Activated naive CD8-positive, alpha-beta T cell treated with anti-CD3 and anti-CD28 coated beads, Interleukin-2, amount 50 U/mL, for 16 hours (primary cell): ENCODE data around the gene RHEX.
"Not testable (repeated sequence)": the region's sequence is repeated elsewhere in the genome, so short reads cannot be mapped to it uniquely, and the experiment has no call there.

Experiments used
- DNase-seq: peaks from one replicate; pipeline ENCODE4 v3.0.0-alpha.2; 2020; ENCODE audit warnings: low read depth, low spot score

Gene RHEX, protein sequence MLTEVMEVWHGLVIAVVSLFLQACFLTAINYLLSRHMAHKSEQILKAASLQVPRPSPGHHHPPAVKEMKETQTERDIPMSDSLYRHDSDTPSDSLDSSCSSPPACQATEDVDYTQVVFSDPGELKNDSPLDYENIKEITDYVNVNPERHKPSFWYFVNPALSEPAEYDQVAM

DNA sequence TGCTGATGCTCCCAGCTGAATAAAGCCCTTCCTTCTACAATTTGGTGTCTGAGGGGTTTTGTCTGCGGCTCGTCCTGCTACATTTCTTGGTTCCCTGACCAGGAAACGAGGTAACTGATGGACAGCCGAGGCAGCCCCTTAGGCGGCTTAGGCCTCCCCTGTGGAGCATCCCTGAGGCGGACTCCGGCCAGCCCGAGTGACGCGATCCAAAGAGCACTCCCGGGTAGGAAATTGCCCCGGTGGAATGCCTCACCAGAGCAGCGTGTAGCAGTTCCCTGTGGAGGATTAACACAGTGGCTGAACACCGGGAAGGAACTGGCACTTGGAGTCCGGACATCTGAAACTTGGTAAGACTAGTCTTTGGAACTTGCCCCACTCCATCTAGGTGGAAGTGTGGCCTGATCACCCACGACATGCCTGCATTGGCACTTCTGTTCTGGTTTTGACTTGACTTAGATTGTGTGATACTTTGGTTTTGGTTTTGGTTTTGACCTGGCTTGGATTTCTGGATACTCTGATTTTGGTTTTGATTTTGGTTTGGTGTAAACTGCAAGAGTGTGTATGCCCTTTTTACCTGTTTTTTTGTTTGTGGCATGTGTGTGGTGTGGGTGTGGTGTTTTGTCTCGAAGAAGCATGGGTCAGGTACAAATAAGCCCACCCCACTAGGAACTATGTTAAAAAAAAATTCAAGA lies at the start of gene RHEX:
Gene RHEX (plus strand): TSS at position 255 of the 692 bp plus-strand sequence. CDS start 44,656 bp downstream, outside the sequence.
- not testable (repeated sequence) for DNase-seq

DNA sequence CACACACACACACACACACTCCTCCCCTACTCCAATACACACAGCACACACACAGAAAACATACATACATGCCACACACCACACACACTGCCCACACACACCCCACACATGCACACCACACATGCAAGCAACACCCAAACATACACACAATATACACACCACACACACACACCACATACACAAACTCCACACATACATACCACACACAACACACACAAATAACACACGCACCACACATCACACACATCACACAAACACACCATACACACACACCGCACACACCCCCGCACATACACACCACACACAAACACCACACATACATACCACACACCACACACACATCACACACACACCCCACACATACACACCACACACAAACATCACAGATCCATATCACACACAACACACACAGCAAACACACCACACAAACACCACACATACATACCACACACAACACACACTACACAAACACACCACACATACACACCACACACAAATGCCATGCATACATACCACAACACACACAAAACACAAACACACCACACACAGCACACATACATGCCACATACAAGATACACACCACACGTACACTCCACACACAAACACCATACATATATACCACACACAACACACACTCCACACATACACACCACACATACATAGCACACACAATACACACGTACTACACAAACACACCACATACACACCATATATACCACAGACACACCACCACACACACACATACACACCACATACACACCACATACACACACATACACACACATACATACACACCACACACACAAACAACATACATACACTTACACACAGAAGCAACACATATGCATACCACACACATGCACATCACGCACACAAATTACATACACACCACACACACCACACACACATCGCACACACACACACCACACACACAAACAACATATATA lies 48.8 kb upstream of the RHEX start:
- no peak for DNase-seq

DNA sequence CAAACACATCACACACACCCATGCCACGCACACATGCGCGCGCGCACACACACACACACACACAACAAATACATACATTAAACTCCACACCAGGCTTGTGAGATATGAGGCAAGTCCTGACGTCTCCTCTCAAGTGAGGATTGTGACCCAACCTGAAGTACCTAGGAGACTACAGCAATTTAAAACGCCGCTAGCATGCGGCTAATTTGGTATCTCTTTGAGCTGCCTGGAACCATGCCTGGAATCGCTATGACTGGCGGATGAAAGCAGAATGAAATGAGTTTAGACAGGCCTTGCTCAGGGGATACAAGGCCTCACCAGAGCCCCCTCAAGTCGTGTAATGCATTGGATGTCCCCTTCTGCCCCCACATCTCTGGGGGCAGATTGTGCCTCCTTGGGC lies 48.1 kb upstream of the RHEX start:
- DNase-seq: no peak

DNA sequence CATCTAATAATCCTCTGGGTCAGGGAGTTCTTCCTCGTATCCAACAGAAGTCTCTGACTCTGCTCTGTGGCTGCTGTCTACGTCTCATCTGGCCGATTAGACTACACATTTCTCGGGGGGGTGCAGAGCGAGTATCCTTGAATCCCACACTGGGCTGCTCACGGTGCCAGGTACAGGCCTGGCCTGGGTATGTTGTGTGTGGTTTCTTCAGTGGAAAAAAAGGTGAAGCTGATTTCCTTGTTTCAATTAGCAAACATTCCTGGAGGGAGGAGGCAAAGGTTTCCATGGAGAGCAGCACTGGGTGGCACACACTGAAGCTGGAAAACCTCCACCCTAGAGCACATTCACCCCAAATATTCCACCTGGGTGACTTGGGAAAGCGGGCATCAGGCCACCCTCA lies 47.7 kb upstream of the RHEX start:
- DNase-seq: no peak

DNA sequence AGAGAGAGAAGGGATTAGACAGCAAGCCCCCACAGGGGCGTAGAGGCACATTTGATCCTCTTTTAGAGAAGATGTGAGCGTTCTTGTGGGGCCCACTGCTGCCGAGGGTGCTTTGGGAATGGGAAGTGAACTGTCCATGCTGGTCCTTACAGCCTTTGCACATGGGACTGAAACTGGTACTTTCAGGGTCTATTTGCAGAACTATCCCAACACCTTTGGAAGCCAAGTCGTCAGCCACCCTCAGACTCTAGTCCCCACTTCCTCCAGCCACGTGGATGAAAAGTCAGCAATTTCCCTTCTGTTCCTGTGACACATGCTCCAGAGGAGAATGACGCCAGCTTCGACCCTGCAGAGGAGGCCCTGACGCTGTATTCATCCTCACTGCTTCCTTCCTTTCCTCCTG lies 47.2 kb upstream of the RHEX start:
- DNase-seq: no peak

DNA sequence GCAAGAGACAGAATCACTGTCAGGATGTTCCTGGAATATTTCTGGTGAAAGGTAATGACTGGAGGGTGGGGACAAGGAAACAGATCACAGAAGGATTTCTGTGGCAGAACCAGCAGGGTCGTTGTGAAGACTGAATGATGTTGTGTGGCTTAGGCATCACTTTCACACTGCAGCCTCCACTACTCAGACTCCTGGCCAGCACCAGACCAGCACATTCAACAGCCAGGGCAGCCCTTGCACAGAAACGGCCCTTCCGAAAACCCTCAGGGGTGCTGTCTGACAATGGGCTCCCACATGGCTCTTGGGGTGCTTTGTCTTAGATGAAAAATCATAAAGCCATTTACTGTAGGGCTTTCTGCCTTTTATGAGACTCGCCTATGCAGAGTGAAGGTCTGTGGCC lies 46.0 kb upstream of the RHEX start:
- DNase-seq: no peak

DNA sequence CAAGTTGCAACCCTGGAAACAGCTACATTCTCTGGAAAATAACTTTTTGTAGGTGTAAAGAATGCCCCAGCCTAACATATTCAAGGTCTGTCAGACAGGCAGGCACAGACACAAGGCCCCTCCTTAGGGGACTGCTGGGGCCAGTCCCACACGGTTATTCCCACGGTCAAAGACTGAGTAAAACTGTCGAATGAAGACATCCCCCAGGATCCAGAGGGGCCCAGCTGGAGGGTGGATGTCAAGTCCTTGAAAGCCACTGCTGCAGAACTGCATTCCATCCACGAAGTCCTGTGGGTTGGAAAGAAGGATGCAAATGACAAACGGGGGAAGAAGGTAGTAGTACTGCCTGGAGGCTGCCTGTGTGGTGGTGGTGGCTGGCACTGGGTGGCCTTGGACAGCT lies 42.9 kb upstream of the RHEX start:
- DNase-seq: no peak

DNA sequence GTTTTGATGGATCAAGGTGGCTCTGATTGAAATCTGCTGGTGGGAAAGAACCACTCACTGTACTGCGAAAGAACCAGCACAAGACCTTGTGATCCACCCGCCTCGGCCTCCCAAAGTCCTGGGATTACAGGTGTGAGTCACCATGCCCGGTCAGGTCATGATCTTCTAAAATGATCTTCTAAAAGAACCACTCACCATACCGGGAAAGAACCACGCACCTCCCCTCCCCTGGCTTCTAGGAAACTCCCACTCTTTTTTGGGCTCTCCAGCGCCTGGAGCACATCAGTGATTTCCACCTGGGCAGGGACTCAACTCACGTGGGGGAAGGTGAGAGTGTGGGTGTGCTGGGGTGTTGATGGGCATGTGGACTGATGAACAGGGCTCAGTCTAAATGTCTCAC lies 41.9 kb upstream of the RHEX start:
- DNase-seq: no peak

DNA sequence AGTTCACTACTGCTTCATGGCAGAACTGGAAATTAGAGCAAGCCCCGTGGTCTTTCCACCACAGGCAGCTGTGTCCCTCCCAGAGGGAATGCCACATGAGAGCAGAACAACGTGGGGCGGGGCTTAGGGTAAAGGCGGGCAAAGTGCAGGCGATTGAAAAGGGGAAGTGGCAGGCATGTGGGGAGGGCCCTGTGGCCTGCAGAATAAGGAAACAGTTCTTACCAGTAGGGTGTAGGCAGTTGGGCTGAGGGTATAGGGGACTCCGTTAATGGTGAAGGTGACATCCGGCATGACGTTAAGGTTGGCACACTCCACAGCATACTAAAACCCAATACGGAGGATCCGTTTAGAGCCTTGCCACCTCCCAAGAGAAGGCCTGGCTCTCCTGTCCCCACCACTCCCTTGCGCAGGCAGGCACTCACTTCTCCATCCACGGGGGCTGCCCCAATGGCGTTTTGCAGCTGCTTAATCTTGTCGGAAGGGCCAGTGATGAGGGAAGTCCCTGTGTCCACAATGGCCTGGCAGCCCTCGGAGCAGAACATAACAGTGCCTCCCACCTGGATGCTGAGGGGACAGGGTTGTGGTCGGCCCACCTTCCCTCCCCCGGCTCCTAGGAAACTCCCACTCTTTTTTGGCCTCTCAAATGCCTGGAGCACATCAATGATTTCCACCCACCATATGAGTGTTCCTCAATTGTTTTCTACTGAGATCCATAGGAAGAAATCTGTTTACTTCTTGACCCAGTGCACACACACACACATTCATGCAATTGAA lies 40.7 kb upstream of the RHEX start:
- no peak for DNase-seq

DNA sequence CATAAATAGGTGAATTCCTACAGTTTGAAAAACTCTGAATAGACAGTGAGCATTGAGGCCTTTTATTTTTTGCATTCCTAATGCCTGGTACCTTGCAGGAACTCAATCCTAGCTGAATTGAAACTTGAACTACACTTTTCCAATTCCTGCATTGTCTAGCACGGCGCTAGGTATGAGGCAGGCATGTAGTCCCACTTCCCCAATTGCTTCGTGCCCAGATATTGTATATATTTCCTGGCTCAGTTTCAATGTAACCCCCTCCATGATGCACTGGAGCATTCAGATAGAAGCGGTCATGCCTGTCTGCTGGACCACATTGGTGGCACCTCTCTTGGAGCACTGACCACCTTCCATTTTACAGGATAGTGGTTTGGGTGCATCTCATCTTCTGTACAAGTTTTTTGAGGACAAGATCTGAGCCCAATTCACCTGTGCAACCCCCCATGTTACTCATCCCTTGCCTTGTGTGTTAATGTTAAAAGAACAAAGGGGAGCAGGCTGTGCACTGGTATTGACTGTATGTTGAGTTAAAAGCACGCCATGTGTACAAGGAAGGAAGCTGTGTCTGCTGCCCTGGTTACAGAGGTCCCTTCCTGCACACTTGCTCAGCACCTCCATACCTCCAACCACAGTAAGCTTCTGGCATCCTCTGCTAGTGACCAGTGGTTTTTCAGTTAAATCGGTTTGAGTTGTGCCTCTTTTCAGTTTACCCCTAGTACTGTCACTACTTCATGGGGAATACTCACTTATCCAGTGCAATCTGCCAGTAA lies 39.8 kb upstream of the RHEX start:
- DNase-seq: no peak

DNA sequence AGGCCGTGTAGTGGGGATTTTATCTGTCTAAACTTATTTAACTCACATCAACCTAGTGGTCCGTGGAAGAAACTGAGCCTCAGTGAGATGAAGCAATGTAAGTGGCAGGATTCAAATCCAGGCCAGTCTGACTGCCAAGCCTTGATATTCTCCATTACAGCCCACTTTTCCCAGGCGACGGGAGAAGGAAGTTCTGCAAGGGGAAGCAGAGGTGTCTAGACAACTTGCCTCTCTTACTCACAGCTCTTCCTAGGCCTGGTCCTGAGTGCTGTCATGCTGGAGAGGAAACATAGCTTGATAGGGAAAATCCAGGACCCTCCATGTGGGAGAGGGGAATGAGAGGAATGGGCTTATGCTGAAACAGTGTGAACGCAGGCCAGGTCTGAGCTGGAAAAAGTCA lies 38.4 kb upstream of the RHEX start:
- no peak for DNase-seq

DNA sequence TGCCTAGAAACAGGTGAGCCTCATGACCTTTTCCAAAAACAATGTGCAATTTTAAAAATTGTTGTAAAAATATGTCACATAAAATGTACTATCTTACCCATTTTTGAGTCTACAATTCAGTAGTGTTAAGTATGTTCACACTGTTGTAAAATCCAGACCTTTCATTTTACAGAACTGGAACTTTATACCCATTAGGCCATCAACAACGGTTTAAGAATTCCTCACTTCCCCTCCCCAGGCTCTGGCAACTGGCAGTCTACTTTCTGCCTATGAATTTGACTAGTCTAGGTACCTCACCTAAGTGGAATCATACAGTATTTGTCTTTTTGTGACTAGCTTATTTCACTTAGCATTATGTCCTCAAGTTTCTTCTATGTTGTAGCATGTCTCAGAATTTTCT lies 37.9 kb upstream of the RHEX start:
- DNase-seq: no peak

DNA sequence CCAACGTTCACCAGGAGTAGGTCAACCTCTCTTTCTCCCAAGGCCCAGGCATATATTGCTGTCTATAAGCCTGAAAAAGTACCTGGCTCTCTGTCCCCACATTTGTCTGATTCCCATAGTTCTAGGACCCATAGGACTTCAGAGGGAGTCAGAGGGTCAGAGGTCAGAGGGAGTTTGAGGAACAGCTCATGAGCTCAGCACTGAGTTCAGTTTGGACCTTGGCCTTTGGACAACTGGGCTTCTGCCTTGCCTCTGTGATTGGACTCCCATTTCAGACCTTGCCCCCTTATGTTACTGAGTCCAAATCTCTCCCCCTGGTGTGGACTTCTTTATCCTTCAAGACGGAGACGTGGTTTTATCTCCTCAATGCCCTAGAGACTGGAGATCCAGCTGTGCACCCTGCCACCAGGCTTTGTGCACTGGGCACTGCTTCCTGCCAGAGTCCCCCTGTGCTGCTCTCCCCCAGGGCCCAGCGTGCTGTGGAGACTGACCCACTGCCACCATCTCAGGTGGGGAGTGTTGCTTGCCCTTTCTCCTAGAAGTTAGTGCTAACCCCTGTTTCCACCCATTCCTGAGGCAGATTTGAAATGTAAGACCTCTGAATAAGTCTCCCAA lies 32.5 kb upstream of the RHEX start:
- DNase-seq: no peak

DNA sequence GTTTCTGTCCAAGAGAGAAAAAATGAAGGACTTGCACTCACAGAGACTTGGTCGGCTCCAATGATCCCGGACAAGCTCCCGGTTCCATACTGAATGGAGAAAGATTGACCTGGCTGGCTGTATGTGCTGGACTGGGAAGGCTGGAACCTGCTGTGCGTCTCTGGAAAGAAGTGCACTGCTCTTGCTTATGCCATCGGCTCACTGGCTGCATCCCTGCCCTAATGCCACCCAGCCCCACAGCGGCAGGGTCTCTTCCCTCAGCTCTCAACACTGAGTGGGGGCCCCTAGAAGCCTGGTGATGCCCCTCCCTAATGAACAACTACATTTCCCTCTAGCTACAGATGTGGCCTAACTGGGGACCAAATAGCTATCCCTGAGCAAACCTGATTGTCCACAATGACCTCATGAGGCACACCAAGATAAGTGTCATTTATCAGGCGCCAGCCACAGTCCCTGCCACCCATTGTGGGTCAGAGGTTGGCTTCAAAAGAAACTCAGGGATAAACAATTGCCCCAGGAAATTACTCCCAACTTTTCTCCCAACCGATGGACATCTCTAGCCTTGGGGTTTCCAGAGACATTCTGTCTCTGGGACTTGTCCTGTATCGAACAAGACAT lies 31.9 kb upstream of the RHEX start:
- no peak for DNase-seq

DNA sequence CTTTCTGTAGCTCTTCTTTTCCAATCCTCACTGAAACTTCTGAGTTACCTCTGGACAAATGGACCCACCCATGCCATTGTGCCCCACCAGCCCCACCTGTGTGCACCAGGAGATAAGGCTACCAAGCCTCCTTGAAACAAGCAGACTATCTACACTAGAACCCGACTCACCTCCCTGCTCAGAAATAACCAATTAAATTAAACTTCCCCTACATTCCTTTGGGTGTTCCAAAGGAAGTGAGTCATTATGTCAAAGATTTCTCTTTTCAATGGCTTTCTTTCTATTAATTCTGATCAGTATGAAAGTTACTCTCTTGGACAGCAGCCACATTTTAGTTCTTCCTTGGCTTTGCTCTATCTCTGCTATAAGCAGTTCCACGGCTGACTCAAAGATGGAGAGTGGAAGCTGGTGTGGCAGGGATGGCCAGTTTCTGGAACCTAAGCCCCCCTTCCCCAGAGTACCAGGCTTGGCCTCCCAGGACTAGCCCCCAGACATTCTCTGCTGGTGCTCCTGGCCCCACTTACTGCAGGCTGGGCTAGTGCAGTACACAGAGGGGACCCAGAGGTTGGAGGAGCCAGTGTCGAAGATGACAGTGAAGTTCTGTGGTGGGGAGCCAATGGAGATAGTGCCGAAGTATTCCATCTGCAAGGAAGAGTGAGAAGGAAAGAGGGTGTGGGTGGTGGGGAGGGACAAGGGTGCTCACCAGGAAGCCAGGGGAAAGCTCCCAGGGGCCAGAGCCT lies 31.2 kb upstream of the RHEX start:
- no peak for DNase-seq

DNA sequence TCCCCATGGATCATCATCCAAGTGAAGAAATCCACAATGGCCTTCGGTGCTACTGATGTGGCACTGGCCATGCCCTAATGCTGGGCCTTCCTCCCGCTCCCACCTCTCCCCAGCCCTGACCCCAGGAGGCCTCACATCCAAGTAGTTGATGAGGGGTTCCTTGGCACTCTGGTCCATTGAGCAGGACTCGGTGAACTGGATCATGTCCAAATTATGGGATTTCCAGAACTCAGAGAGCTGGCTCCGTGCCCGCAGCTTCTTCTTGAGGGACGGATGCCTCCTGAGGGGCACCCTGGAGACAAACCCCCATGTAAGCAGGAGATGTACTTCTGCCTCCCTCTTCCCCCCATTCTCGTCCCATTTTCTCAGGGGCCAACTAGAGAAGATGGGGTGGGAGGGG lies 30.2 kb upstream of the RHEX start:
- no peak for DNase-seq

DNA sequence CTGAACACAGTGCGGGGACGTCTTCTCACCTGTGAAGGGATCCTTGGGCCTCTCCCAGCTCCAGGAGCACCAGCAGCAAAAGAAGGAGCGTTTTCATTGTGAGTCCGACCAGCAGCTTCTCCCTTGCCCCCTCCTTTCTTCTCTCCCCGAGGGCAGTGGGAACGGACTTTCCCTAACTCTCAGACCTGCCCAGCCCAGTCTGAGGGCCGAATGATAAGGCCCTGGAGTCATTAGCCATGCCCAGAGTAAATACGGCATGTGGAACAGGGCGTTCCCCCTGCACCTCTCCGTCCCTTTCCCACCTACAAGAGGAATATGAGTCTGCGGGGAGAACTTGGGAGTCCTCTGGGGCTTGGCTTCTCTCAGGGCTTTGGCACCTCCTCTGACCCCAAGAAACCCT lies 29.3 kb upstream of the RHEX start, which contains the start of gene CTSE:
Gene CTSE (minus strand): TSS at position 201 of the 400 bp plus-strand sequence. CDS start 104 bp downstream, at position 97.
- DNase-seq: no peak

DNA sequence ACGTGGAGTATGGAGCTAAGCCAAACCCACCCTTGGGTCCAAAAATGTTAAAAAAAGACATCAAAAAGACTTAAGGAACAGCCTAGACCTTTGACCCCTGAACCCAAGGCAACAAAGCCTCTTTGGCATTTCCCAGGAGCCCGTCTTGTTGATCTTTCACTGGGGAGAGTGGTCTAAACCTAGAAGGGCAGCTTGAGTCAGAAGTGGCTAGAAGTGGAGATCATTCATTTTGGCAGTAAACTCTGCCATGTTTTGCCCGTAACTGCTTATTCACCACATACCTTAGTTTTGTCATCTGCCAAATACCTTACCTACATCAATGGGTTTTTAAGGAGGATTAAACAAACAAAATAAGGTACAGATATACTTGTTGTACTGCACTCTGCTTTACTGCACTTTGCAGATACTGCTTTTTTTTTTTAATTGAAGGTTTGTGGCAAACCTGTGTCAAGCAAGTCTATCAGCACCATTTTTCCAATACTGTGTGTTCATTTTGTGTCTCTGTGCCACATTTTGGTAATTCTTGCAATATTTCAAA lies 27.6 kb upstream of the RHEX start:
- DNase-seq: no peak

DNA sequence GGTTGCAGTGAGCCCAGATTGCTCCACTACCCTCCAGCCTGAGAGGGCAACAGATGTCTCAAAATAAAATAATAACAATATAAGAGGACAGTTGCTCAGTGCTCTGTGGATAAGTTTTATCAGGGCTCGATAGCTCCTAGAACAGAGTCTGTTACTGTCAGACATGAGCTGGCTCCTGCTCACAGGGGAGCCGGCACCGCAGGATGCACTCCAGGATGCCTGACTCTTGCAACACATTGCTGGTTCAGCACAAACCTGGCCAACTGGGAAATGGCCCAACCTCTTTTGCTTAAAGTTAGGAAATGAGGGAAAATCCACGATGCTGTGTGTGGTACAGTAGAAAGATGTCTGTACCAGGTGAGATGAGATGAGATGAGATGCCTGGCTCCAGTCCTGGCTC lies 23.5 kb upstream of the RHEX start:
- DNase-seq: no peak
